Thyroid gland (tissue), 4 donors: ENCODE measurements around the gene PLEKHH2. TPM values are rescaled to one million over a fixed set of nuclear protein-coding genes. Genes with fewer than 3 reads are reported as not detected.
A peak's percentile ranks its signal among the peaks of the same experiment; 100 is the strongest.
"Not testable (repeated sequence)": the region's sequence is repeated elsewhere in the genome, so short reads cannot be mapped to it uniquely, and the experiment has no call there.

Experiments
- DNase-seq, 2 donors: peaks; one replicate each; pipeline ENCODE4 v3.0.0-alpha.2; 2019
- H3K27ac ChIP-seq, 3 donors: fragments of 200-600 bp; sonication (generic); 1 replicate in 2 of 3; 2 replicates in 1 of 3; pipeline ENCODE4 v1.5.1; 2016 to 2019; ENCODE audit warnings: mild to moderate bottlenecking in 1 of 3, moderate library complexity in 1 of 3
- H3K27me3 ChIP-seq: fragments of 200-600 bp; sonication (generic); one replicate; pipeline ENCODE4 v1.5.1; 2019
- H3K36me3 ChIP-seq, 2 donors: fragments of 200-600 bp; sonication (generic); one replicate each; pipeline ENCODE4 v1.5.1; 2016 to 2019
- H3K4me1 ChIP-seq, 2 donors: fragments of 200-600 bp; sonication (generic); one replicate each; pipeline ENCODE4 v1.5.1; 2017 to 2019
- H3K4me3 ChIP-seq, 3 donors: fragments of 200-600 bp; sonication (generic); replicated peaks in 1 of 3; 1 replicate in 2 of 3; 2 replicates in 1 of 3; pipeline ENCODE4 v1.5.1; 2016; ENCODE audit warnings: mild to moderate bottlenecking in 1 of 3
- H3K9me3 ChIP-seq: fragments of 200-600 bp; sonication (generic); one replicate; pipeline ENCODE4 v1.5.1; 2017
- POLR2A ChIP-seq, 2 donors: fragments of 450-650 bp; IDR thresholded peaks; one replicate each; pipeline ENCODE4 v1.6.1; 2017; ENCODE audit warnings: antibody characterized with exemption in 2 of 2, mild to moderate bottlenecking in 2 of 2, moderate library complexity in 1 of 2
- WGBS, 2 donors: methylation state at CpG; one replicate each; pipeline ENCODE4 v1.1.5; 2017; 5-methylcytosine and 5-hydroxymethylcytosine counted together
- intact Hi-C: fragments of 100-400 bp; cut with DNase I; formaldehyde crosslinking; loops from one replicate; pipeline ENCODE4 v1.15.1; 2023
- total RNA-seq, 4 donors: library from RNA; depleted of rRNA; stranded (reverse); fragments of >200 nt; gene quantifications; one replicate each; pipeline ENCODE4 v1.2.3, GENCODE V29; 2016
- TF ChIP-seq, protein P1 (sequence below), 6 experiments: fragments of 200-600 bp in 3 of 6; fragments of 450-650 bp in 3 of 6; sonication (generic) in 3 of 6; IDR thresholded peaks; one replicate each; pipeline ENCODE4 v1.5.1; 2016 to 2019; ENCODE audit warnings: antibody characterized with exemption in 6 of 6, mild to moderate bottlenecking in 2 of 6, inconsistent platforms in 1 of 6, moderate library complexity in 1 of 6

Gene PLEKHH2
- total RNA-seq, 4 donors from 2014 or later, result 15.3 to 29.8 (median 22.4) TPM

DNA sequence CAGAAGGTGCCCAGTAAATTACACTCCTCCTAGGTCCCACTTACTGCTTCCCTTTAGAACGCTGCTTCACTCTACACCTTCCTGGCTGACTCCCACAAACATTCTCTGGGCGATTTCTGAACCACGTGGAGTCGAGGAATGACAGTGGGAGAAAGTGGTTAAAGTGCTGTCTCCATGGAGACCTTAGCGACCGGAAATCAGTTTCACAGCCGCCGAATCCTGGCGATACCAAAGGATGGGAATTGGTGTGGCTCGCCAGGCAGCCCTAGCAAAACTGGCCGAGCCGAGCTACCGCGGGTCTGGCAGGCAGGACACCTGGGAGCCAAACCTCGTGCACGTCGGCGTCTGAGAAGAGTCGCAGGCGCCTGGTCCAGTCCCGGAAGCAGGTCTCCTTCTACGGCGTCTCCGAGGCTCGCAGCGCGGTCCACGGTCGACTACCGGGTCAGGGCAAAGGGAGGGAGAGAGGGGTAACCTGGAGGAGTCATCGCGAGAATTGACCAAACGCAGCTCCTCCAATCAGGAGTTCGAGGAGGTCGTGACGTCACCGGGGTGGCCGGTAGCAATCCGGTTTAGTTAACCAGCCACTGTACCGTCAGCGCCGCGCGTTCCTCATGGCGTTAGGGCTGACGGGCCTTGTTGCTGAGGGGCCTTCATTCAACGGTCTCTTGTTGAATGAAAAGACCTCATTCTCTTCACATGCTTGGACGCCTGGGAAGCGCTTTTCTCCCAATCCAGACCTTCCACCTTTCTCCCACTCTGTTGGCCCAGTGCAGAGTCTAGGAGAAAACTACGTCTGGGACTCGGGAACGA, 41.3 kb upstream of the PLEKHH2 start, which contains the start of gene THADA:
Gene THADA (minus strand): TSS at position 436 of the 810 bp plus-strand sequence. CDS start 3,646 bp downstream, outside the sequence.
- Histone ChIP-seq H3K36me3 (peaks cover 0 to 10% of the 10 kb centered on the region in 2 donors), H3K27me3 (no peaks in the 10 kb centered on the region), H3K27ac (peak within 1 kb of the TSS; percentile 72 to 91 (median 84)), H3K9me3 (no peaks in the 10 kb centered on the region), H3K4me1 (peaks cover 16% of the 10 kb centered on the region in 2 donors), H3K4me3 (peak within 1 kb of the TSS; percentile 60 to 97 (median 69))
- peak in 1 of 2 donors; percentile 96 for TF ChIP-seq POLR2A (IDR thresholded peaks at IDR 0.05)
- TF ChIP-seq, protein P1, sequence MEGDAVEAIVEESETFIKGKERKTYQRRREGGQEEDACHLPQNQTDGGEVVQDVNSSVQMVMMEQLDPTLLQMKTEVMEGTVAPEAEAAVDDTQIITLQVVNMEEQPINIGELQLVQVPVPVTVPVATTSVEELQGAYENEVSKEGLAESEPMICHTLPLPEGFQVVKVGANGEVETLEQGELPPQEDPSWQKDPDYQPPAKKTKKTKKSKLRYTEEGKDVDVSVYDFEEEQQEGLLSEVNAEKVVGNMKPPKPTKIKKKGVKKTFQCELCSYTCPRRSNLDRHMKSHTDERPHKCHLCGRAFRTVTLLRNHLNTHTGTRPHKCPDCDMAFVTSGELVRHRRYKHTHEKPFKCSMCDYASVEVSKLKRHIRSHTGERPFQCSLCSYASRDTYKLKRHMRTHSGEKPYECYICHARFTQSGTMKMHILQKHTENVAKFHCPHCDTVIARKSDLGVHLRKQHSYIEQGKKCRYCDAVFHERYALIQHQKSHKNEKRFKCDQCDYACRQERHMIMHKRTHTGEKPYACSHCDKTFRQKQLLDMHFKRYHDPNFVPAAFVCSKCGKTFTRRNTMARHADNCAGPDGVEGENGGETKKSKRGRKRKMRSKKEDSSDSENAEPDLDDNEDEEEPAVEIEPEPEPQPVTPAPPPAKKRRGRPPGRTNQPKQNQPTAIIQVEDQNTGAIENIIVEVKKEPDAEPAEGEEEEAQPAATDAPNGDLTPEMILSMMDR (IDR thresholded peaks at IDR 0.05), result peak in 1 of 6 experiments; percentile 19
- intact Hi-C loops, result no loop called here
- DNase-seq, result peak; percentile 99
- 0 to 1% methylated on average over 12 to 34 of the region's 52 CpGs for WGBS, 2 donors

DNA sequence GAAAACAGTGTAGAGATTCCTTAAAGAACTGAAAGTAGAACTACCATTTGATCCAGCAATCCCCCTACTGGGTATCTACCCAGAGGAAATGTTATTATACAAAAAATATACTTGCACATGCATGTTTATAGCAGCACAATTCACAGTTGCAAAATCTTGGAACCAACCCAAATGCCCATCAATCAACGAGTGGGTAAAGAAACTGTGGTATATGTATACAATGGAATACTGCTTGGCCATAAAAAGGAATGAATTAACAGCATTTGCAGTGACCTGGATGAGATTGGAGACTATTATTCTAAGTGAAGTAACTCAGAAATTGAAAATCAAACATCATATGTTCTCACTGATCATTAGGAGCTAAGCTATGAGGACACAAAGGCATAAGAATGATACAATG, 36.5 kb upstream of the PLEKHH2 start:
- H3K27me3 ChIP-seq, H3K4me1 ChIP-seq, H3K9me3 ChIP-seq, H3K27ac ChIP-seq, H3K4me3 ChIP-seq, H3K36me3 ChIP-seq, DNase-seq: not testable (repeated sequence)
- 68 to 79% methylated on average over 1 of the region's 1 CpG for WGBS, 2 donors
- intact Hi-C loops, result loop anchor here (10.0 kb wide), 1 partner anchor 776 kb away; no protein-coding TSS in a partner anchor

DNA sequence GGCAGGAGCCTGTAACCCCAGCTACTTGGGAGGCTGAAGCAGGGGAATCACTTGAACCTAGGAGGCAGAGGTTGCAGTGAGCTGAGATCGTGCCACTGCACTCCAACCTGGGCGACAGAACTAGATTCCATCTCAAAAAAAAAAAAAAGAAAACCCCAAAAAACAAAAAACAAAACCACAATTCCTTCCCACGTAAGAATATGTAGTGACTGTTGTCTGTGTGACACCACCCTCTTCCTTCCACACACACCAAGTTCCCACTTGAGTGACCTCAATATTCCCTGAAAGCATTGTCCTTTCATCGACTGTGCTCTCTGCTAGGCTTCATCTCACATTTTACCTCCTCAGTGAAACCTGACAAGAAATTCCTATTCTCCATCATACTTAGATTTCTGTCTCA, 32.4 kb upstream of the PLEKHH2 start:
- Histone ChIP-seq H3K4me3 (no peak overlapping the region), H3K27ac (no peak overlapping the region), H3K36me3 (no peaks in the 10 kb centered on the region), H3K9me3 (no peaks in the 10 kb centered on the region), H3K4me1 (no peaks in the 10 kb centered on the region), H3K27me3 (no peaks in the 10 kb centered on the region)
- intact Hi-C loops, result loop anchor here (10.0 kb wide), 1 partner anchor 780 kb away; no protein-coding TSS in a partner anchor
- no peak for DNase-seq
- no peak for TF ChIP-seq POLR2A (IDR thresholded peaks at IDR 0.05)
- TF ChIP-seq, protein P1 (IDR thresholded peaks at IDR 0.05), result no peak
- WGBS, 2 donors, result 58 to 78% methylated on average over 4 of the region's 4 CpGs

DNA sequence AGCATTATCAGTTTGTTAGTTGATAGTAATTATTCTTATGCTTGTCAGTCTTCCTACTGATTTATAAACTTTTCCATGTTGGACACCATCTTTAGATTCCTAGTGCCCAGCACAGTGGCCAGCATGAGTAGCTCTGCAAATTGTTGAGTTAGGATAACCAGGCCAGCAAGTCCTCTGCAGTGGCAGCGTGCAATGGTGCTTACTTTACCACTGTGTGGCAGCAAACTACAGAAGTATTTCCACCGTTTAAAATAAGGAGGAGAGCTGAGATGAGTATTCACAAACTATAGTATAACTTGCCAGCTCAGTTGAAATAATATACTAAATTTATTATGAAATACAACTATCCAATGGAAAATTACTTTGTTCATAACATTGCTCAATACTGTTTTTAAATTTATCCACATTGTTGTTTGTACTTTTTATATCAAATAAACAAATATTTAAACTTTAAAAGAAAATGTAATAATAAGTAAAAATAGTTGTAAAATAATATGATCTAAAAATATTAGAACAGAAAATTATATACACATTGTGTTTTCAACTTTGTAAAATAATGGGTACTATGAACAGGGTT, 31.9 kb upstream of the PLEKHH2 start:
- H3K27me3 ChIP-seq, result no peaks in the 10 kb centered on the region
- no peak overlapping the region for H3K4me3 ChIP-seq
- TF ChIP-seq, protein P1 (IDR thresholded peaks at IDR 0.05), result peak in 3 of 6 experiments; percentile 21 to 44 (median 24)
- TF ChIP-seq POLR2A (IDR thresholded peaks at IDR 0.05), result no peak
- whole genome bisulfite sequencing, 2 donors, result 3 to 14% methylated on average over 2 of the region's 2 CpGs
- intact Hi-C loops, result loop anchor here (10.0 kb wide), 1 partner anchor 780 kb away; no protein-coding TSS in a partner anchor
- no peaks in the 10 kb centered on the region for H3K4me1 ChIP-seq
- H3K27ac ChIP-seq, result no peak overlapping the region
- no peaks in the 10 kb centered on the region for H3K9me3 ChIP-seq
- no peaks in the 10 kb centered on the region for H3K36me3 ChIP-seq
- DNase-seq, result peak; percentile 11 to 27

DNA sequence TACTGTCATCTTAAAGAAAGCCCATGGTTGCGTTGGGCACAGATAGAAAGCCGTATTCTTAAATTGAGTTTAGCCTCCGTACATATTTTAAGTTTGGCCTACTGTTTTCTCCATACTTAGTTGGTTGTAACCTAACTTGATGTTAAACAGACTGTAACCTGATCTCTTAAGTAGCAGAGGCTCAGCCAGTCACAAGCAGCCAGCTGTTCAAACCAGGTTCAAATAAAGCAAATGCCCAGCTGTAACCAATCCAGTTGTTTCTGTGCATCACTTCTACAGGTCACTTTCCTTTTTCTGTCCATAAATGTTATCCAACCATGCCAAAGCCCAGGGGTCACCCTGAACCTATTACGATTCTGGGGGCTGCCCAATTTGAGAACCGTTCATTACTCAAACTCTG, 31.2 kb upstream of the PLEKHH2 start:
- TF ChIP-seq POLR2A (IDR thresholded peaks at IDR 0.05), result no peak
- TF ChIP-seq, protein P1 (IDR thresholded peaks at IDR 0.05), result no peak

More for the DNA sequence above, 31.2 kb upstream of the PLEKHH2 start:
- Histone ChIP-seq H3K27ac (no peak overlapping the region), H3K9me3 (no peaks in the 10 kb centered on the region), H3K4me3 (no peak overlapping the region), H3K27me3 (no peaks in the 10 kb centered on the region), H3K4me1 (no peaks in the 10 kb centered on the region), H3K36me3 (no peaks in the 10 kb centered on the region)
- intact Hi-C loops, result loop anchor here (10.0 kb wide), 1 partner anchor 781 kb away; no protein-coding TSS in a partner anchor
- WGBS, 2 donors, result 88 to 91% methylated on average over 5 of the region's 5 CpGs
- no peak for DNase-seq
